Glutamatergic neuron (in vitro differentiated cells): Measurements from ENCODE around the gene KRTAP5-7. TPM values are rescaled to one million over a fixed set of nuclear protein-coding genes. Genes with fewer than 3 reads are reported as not detected.

Source experiments
- DNase-seq: peaks from one replicate; pipeline ENCODE4 v3.0.0; 2022
- H3K27ac Mint-ChIP-seq: one replicate; pipeline ENCODE4 v1.8.0; 2020; ENCODE audit warnings: mild to moderate bottlenecking, mixed read lengths, inconsistent platforms; ENCODE audit not compliant: unreplicated experiment
- H3K27me3 Mint-ChIP-seq: one replicate; pipeline ENCODE4 v1.8.0; 2020; ENCODE audit warnings: mild to moderate bottlenecking, moderate library complexity, mixed read lengths, inconsistent platforms; ENCODE audit not compliant: unreplicated experiment
- H3K36me3 Mint-ChIP-seq: one replicate; pipeline ENCODE4 v1.8.0; 2020; ENCODE audit warnings: mild to moderate bottlenecking, mixed read lengths, inconsistent platforms; ENCODE audit not compliant: unreplicated experiment
- H3K4me1 Mint-ChIP-seq: one replicate; pipeline ENCODE4 v1.8.0; 2020; ENCODE audit warnings: mild to moderate bottlenecking, low read depth, mixed read lengths, inconsistent platforms; ENCODE audit not compliant: unreplicated experiment
- H3K4me3 Mint-ChIP-seq: one replicate; pipeline ENCODE4 v1.8.0; 2020; ENCODE audit warnings: mild to moderate bottlenecking, mixed read lengths, inconsistent platforms; ENCODE audit not compliant: unreplicated experiment
- H3K9me3 Mint-ChIP-seq: one replicate; pipeline ENCODE4 v1.8.0; 2020; ENCODE audit warnings: mild to moderate bottlenecking, moderate library complexity, mixed read lengths, inconsistent platforms; ENCODE audit not compliant: unreplicated experiment
- CTCF ChIP-seq: fragments of 200-600 bp; sonication (generic); IDR thresholded peaks from one replicate; pipeline ENCODE4 v1.5.0; 2021; ENCODE audit not compliant: partially characterized antibody, unreplicated experiment
- total RNA-seq: library from RNA; stranded (reverse); fragmentation: NEBNext Ultra II Directional; extraction: Animal tissue kit (Norgen Biotek cat#: 25700); gene quantifications from one replicate; pipeline ENCODE4 v1.2.1, GENCODE V29; 2021; ENCODE audit not compliant: unreplicated experiment

The KRTAP5-7 gene
- total RNA-seq, 1 donor from 2014 or later = not detected

- Mint-ChIP-seq H3K4me3 (no peak overlapping the region), H3K27ac (no peak overlapping the region), H3K36me3 (peaks cover 5% of the 10 kb centered on the region), H3K4me1 (peaks cover 11% of the 10 kb centered on the region), H3K27me3 (peaks cover 2% of the 10 kb centered on the region), H3K9me3 (peaks cover 3% of the 10 kb centered on the region)
- DNase-seq = no peak
- no peak for TF ChIP-seq CTCF
These were observed 50.5 kb downstream of the KRTAP5-7 start for GRCh38 chr11:71577469-71578004.

Other genes starting within 250 kb of the KRTAP5-7 start
- gene DHCR7, start 78.9 kb upstream of the KRTAP5-7 start, total RNA-seq = 145 TPM
- 78.2 TPM for gene NADSYN1, start 74.1 kb upstream of the KRTAP5-7 start, total RNA-seq
- gene KRTAP5-8, start 10.8 kb downstream of the KRTAP5-7 start, total RNA-seq = not detected
- 0.76 TPM for gene KRTAP5-9, start 21.2 kb downstream of the KRTAP5-7 start, total RNA-seq
- gene KRTAP5-10, start 38.3 kb downstream of the KRTAP5-7 start, total RNA-seq = not detected
- not detected for gene KRTAP5-11, start 55.6 kb downstream of the KRTAP5-7 start, total RNA-seq